Measurements from ENCODE around the gene MEX3B. TPM values are rescaled to one million over a fixed set of nuclear protein-coding genes. Genes with fewer than 3 reads are reported as not detected.
"Not testable (repeated sequence)": the region's sequence is repeated elsewhere in the genome, so short reads cannot be mapped to it uniquely, and the experiment has no call there.

The MEX3B gene
- total RNA-seq, 2 experiments from 2014 or later = 0.99 to 1.2 TPM

- H3K27me3 Mint-ChIP-seq = peaks cover 41% of the 10 kb centered on the region
- ChIA-PET CTCF (interaction anchor here (0.6 kb wide), 2 partner anchors 34 to 150 kb away, joined by 3 to 5 read pairs; no protein-coding TSS in a partner anchor), POLR2A (no interaction called here)
- H3K4me1 Mint-ChIP-seq = peaks cover 16% of the 10 kb centered on the region
- DNase-seq = peak; percentile 16
- H3K4me3 Mint-ChIP-seq = peak overlapping the region; percentile 88
- peaks cover 2% of the 10 kb centered on the region for H3K36me3 Mint-ChIP-seq (ENCODE audit: low read depth)
- peak overlapping the region; percentile 51 for H3K27ac Mint-ChIP-seq
- no peaks in the 10 kb centered on the region for H3K9me3 Mint-ChIP-seq
Observed at GRCh38 chr15:82045179-82045891, 483 bp downstream of the MEX3B start.

GRCh38 chr15:82044373-82045178, 1.2 kb downstream of the MEX3B start:
- H3K9me3 Mint-ChIP-seq = no peaks in the 10 kb centered on the region
- CTCF ChIA-PET = no interaction called here
- DNase-seq = peak; percentile 58
- peak overlapping the region; percentile 79 for H3K4me3 Mint-ChIP-seq
- peaks cover 16% of the 10 kb centered on the region for H3K4me1 Mint-ChIP-seq
- H3K27ac Mint-ChIP-seq = peak overlapping the region; percentile 68
- H3K27me3 Mint-ChIP-seq = peaks cover 35% of the 10 kb centered on the region
- POLR2A ChIA-PET = no interaction called here
- H3K36me3 Mint-ChIP-seq (ENCODE audit: low read depth) = peaks cover 2% of the 10 kb centered on the region

GRCh38 chr15:82043796-82044372, 1.9 kb downstream of the MEX3B start:
- H3K9me3 Mint-ChIP-seq = no peaks in the 10 kb centered on the region
- peaks cover 30% of the 10 kb centered on the region for H3K27me3 Mint-ChIP-seq
- H3K4me3 Mint-ChIP-seq = peak overlapping the region; percentile 79
- peaks cover 16% of the 10 kb centered on the region for H3K4me1 Mint-ChIP-seq
- POLR2A ChIA-PET = no interaction called here
- DNase-seq = no peak
- H3K36me3 Mint-ChIP-seq (ENCODE audit: low read depth) = peaks cover 2% of the 10 kb centered on the region
- peak overlapping the region; percentile 68 for H3K27ac Mint-ChIP-seq
- CTCF ChIA-PET = no interaction called here

GRCh38 chr15:82043130-82043673, 2.6 kb downstream of the MEX3B start:
- Mint-ChIP-seq H3K27ac (no peak overlapping the region), H3K4me1 (peaks cover 16% of the 10 kb centered on the region), H3K4me3 (peak overlapping the region; percentile 52), H3K9me3 (no peaks in the 10 kb centered on the region), H3K36me3 (ENCODE audit: low read depth) (peaks cover 2% of the 10 kb centered on the region), H3K27me3 (peaks cover 24% of the 10 kb centered on the region)
- CTCF ChIA-PET = no interaction called here
- no peak for DNase-seq
- POLR2A ChIA-PET = no interaction called here

- H3K27ac Mint-ChIP-seq = no peak overlapping the region
- no peak for DNase-seq
- H3K27me3 Mint-ChIP-seq = peaks cover 14% of the 10 kb centered on the region
- no peak overlapping the region for H3K4me3 Mint-ChIP-seq
- H3K36me3 Mint-ChIP-seq (ENCODE audit: low read depth) = peaks cover 2% of the 10 kb centered on the region
- ChIA-PET POLR2A (no interaction called here), CTCF (no interaction called here)
- peaks cover 11% of the 10 kb centered on the region for H3K4me1 Mint-ChIP-seq
- H3K9me3 Mint-ChIP-seq = no peaks in the 10 kb centered on the region
Observed at GRCh38 chr15:82040862-82041261, 5.0 kb downstream of the MEX3B start.

- H3K36me3 Mint-ChIP-seq (ENCODE audit: low read depth) = peaks cover 2% of the 10 kb centered on the region
- no peak overlapping the region for H3K4me3 Mint-ChIP-seq
- ChIA-PET POLR2A (no interaction called here), CTCF (no interaction called here)
- no peak overlapping the region for H3K27ac Mint-ChIP-seq
- H3K27me3 Mint-ChIP-seq = peaks cover 14% of the 10 kb centered on the region
- H3K9me3 Mint-ChIP-seq = no peaks in the 10 kb centered on the region
- peaks cover 11% of the 10 kb centered on the region for H3K4me1 Mint-ChIP-seq
- no peak for DNase-seq
Observed at GRCh38 chr15:82040390-82040789, 5.4 kb downstream of the MEX3B start.

- Mint-ChIP-seq H3K9me3 (no peaks in the 10 kb centered on the region), H3K4me3 (no peak overlapping the region), H3K27me3 (peaks cover 11% of the 10 kb centered on the region), H3K27ac (no peak overlapping the region), H3K4me1 (peaks cover 6% of the 10 kb centered on the region), H3K36me3 (ENCODE audit: low read depth) (peaks cover 2% of the 10 kb centered on the region)
- no peak for DNase-seq
- ChIA-PET CTCF (interaction anchor here (0.6 kb wide), 1 partner anchor 78 kb away, joined by 3 read pairs; no protein-coding TSS in a partner anchor), POLR2A (no interaction called here)
Observed at GRCh38 chr15:82039871-82040270, 5.9 kb downstream of the MEX3B start.

GRCh38 chr15:82036461-82036860, 9.4 kb downstream of the MEX3B start:
- CTCF ChIA-PET = no interaction called here
- no peak for DNase-seq
- no peaks in the 10 kb centered on the region for H3K36me3 Mint-ChIP-seq (ENCODE audit: low read depth)
- no peak overlapping the region for H3K4me3 Mint-ChIP-seq
- POLR2A ChIA-PET = no interaction called here
- no peaks in the 10 kb centered on the region for H3K9me3 Mint-ChIP-seq
- H3K27me3 Mint-ChIP-seq = peaks cover 9% of the 10 kb centered on the region
- H3K4me1 Mint-ChIP-seq = no peaks in the 10 kb centered on the region
- no peak overlapping the region for H3K27ac Mint-ChIP-seq

GRCh38 chr15:82031871-82032270, 13.9 kb downstream of the MEX3B start:
- Mint-ChIP-seq H3K9me3 (no peaks in the 10 kb centered on the region), H3K4me3 (no peak overlapping the region), H3K4me1 (no peaks in the 10 kb centered on the region), H3K27me3 (peaks cover 7% of the 10 kb centered on the region), H3K27ac (no peak overlapping the region), H3K36me3 (ENCODE audit: low read depth) (no peaks in the 10 kb centered on the region)
- CTCF ChIA-PET = interaction anchor here (0.7 to 0.8 kb wide), 2 partner anchors 16 to 1006 kb away, joined by 3 read pairs; no protein-coding TSS in a partner anchor
- no peak for DNase-seq
- POLR2A ChIA-PET = no interaction called here

- no peak for DNase-seq
- Mint-ChIP-seq H3K9me3 (no peaks in the 10 kb centered on the region), H3K36me3 (ENCODE audit: low read depth) (no peaks in the 10 kb centered on the region), H3K4me3 (no peak overlapping the region), H3K4me1 (no peaks in the 10 kb centered on the region), H3K27me3 (peaks cover 7% of the 10 kb centered on the region), H3K27ac (no peak overlapping the region)
- ChIA-PET POLR2A (no interaction called here), CTCF (no interaction called here)
Observed at GRCh38 chr15:82030176-82030575, 15.6 kb downstream of the MEX3B start.

- POLR2A ChIA-PET; H3K4me1 Mint-ChIP-seq; H3K36me3 Mint-ChIP-seq (ENCODE audit: low read depth); H3K4me3 Mint-ChIP-seq; CTCF ChIA-PET; H3K27me3 Mint-ChIP-seq; DNase-seq; H3K9me3 Mint-ChIP-seq; H3K27ac Mint-ChIP-seq: not testable (repeated sequence)
Observed at GRCh38 chr15:82028163-82028562, 17.7 kb downstream of the MEX3B start.

- peaks cover 2% of the 10 kb centered on the region for H3K27me3 Mint-ChIP-seq
- ChIA-PET CTCF (no interaction called here), POLR2A (no interaction called here)
- no peaks in the 10 kb centered on the region for H3K4me1 Mint-ChIP-seq
- H3K36me3 Mint-ChIP-seq (ENCODE audit: low read depth) = no peaks in the 10 kb centered on the region
- no peak overlapping the region for H3K4me3 Mint-ChIP-seq
- no peak for DNase-seq
- no peaks in the 10 kb centered on the region for H3K9me3 Mint-ChIP-seq
- H3K27ac Mint-ChIP-seq = no peak overlapping the region
Observed at GRCh38 chr15:82021992-82022391, 23.8 kb downstream of the MEX3B start.

Measured in activated CD4-positive, alpha-beta T cell treated with anti-CD3 and anti-CD28 coated beads, Interleukin-2, amount 10 ng/mL, durations not matched to agents 7 days and 5 days (primary cell).